Activated CD4-positive, alpha-beta T cell treated with anti-CD3 and anti-CD28 coated beads, Interleukin-2, amount 50 U/mL, for 4 hours (primary cell): ENCODE results near the gene AZGP1.
"Not testable (repeated sequence)": the region's sequence is repeated elsewhere in the genome, so short reads cannot be mapped to it uniquely, and the experiment has no call there.

ENCODE experiments used
- DNase-seq, 2 experiments: peaks; one replicate each; pipeline ENCODE4 v3.0.0-alpha.2; 2020

AZGP1 gene

DNA sequence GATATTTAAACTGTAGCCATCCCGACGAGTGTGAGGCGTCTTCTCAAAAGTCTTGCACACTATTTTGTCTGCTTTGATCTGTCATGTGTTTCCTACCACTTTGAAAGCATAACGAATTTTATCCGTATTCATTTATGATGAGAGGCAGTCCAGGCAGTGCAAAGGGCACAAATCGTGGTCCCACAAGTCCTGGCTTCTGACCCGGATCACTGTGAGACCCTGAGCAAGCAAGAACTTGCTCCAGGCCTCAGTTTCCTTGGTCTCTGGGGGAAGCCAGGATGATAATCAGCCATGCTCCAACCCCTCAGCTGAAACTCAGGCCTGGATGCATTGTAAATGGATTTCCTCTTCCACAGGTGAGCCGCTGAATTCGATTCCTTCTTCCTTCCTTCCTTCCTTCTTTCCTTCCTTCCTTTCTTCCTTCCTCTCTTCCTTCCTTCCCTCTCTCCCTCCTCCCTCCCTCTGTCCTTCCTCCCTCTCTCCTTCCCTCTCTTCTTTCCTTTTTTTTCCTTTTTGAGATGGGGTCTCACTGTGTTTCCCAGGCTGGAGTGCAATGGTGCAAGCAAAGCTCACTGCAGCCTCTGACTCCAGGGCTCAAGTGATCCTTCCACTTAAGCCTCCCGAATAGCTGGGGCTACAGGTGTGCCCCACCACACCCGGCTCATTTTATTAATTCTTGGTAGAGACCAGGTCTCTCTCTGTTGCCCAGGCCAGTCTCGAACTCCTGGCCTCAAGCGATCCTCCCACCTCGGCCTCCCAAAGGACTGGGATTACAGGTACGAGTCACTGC, 21.1 kb upstream of the AZGP1 start:
- DNase-seq: no peak

DNA sequence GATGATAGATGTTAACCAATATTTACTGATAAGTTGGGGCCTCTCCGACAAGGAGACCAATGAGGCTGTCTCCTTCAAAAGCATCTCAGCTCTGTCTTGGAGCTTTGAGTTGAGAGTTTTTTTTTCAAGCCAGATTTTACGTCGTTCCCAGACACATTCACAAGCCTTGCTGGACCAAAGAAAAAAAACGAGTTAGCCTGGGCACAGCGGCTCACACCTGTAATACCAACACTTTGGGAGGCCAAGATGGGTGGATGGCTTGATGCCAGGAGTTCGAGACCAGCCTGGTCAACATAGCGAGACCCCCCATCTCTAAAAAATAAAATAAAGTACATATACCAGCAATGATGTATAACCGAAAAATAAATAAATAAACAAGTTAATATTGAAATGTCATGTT, 19.0 kb upstream of the AZGP1 start:
- DNase-seq: no peak

DNA sequence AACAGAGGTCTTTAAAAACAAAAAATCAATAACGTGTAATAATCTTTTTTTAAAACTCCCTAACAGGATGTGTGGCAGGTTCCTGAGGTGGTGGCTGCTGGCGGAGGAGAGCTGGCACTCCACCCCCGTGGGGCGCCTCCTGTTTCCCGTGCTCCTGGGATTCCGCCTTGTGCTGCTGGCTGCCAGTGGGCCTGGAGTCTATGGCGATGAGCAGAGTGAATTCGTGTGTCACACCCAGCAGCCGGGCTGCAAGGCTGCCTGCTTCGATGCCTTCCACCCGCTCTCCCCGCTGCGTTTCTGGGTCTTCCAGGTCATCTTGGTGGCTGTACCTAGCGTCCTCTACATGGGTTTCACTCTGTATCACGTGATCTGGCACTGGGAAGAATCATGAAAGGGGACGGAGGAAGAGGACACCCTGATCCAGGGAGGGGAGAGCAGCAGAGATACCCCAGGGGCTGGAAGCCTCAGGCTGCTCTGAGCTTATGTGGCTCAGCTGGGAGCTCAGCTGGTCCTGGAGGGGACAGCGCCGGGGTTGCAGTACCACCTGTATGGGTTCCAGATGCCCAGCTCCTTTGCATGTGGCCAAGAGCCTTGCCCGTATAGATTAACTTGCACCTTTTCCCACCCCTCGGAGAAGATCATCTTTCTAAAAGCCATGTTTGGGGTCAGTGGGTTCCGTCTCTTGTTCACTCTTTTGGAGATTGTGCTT, 16.7 kb upstream of the AZGP1 start:
- no peak for DNase-seq

DNA sequence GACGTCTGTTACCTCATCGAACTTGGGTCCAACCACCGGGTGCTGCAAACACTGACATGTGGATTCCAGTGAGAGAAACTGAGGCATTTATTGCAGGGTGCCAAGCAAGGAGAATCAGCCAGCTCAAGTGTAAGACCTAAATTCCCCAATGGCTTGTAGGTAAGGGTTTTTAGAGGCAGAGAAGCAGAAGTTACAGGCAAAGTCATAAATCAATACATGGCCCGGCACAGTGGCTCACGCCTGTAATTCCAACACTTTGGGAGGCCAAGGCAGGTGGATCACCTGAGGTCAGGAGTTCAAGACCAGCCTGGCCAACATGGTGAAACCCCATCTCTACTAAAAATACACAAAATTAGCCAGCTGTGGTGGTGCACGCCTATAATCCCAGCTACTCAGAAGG, 15.7 kb upstream of the AZGP1 start:
- not testable (repeated sequence) for DNase-seq

DNA sequence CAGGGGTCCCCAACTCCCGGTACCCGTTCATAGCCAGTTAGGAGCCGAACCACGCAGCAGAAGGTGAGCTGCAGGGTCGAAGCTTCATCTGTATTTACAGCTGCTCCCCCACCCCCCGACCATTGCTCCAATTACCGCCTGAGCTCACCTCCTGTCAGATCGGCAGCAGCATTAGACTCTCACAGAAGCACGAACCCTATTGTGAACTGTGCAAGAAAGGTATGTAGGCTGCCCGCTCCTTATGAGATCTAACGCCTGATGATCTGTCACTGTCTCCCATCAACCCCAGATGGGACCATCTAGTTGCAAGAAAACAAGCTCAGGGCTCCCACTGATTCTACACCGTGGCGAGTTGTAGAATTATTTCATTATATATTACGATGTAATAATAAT, 14.6 kb upstream of the AZGP1 start:
- no peak for DNase-seq

DNA sequence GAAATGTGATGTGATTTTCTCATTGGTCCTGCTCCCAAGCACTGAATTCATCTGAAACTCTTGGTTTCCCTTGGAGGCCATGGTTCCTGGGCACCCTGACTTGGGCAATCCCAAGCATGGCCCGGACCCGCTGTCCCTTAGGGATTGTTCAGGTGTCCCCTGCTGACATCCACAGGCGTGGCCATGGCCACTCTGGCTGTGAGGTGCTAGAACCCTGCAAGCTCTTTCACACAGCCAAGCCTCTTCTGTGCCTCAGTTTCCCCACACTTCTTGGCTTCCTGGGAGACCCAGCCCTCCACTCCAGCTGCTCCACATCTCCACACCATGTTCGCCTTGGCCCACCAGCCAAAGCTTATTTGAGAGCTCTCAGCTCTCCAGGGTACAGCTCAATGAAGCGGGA, 12.0 kb upstream of the AZGP1 start:
- DNase-seq: no peak

DNA sequence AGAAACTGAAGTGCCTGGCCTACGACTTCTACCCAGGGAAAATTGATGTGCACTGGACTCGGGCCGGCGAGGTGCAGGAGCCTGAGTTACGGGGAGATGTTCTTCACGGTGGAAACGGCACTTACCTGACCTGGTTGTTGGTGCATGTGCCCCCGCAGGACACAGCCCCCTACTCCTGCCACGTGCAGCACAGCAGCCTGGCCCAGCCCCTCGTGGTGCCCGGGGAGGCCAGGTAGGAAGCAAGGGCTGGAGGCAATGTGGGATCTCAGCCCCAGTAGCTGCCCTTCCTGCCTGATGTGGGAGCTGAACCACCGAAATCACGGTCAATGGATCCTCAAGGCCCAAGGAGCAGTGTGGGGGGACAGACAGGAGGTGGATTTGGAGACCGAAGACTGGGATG, 11.5 kb upstream of the AZGP1 start:
- DNase-seq: not testable (repeated sequence)

DNA sequence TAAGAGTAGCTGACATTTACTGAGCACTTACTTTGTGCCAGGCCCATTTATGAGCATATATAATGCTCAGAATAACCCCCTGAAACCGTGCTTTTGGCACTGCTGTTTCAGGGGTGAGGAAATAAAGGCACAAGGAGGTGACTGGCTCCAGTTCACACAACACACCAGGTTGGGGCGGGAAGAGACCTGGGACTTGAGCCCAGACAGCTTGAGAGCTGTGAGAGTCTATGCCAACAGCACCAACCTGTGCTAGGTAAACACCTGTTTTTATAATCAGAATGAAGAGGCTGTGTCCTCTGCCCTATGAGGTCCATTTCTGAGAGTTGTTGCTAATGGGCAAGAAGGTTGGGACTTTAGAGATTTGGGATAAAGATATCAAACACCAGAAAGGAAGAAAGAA, 8.8 kb upstream of the AZGP1 start:
- DNase-seq: no peak

DNA sequence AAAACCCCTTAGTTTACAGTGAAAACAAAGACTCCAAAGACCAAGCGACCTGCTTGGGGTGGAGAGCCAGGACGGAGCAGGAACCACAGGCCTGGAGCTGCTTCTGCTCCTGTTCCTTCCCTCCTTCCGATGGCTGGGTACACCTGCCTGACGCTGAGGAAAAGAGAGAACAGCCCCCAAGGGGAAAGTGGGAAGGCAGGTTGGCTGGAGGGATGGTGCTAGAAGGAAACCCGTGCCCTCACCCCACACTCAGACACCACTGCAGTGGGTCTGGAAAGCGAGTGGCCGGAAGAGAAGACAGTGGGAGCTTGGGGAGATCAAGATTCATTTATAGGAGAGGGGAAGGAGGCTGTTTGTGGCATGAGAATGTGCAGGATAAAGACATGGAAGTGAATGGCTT, 5.2 kb upstream of the AZGP1 start:
- not testable (repeated sequence) for DNase-seq

DNA sequence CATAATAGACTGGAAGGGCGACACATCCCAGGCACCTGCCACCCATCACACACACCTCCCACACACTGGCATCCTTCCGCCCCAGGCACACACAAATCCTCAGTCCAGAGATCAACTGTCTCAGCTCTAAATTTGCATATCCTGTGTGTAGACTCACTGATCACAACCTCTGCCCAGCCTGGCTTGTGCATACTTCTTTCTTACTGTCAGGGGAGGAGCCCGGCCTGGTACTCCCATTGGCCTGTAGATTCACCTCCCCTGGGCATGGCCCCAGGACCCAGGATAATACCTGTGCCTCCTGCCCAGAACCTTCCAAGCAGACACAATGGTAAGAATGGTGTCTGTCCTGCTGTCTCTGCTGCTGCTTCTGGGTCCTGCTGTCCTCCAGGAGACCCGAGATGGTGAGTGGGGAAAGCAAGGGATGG, 4.6 kb upstream of the AZGP1 start:
- DNase-seq: not testable (repeated sequence)

DNA sequence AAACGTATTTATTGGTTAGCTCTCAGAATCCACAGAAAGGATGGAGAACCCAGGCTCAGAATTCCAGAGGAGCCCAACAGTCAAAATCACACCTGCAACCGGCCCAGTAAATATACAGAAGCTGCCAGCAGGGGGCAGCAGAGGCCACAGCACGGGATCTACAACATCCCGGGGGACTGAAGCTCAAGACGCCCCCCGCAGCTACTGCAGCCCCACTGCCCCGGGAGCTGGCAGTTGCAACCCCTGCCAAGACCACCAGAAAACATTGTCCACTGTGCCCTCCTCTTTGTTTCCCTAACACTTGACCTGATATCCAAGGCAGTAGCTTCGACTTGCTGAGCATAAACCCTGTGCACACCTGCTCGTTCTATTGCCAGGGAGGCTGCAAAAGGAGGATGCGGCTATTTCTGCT, 4.0 kb upstream of the AZGP1 start:
- DNase-seq: peak; percentile 59 to 66

DNA sequence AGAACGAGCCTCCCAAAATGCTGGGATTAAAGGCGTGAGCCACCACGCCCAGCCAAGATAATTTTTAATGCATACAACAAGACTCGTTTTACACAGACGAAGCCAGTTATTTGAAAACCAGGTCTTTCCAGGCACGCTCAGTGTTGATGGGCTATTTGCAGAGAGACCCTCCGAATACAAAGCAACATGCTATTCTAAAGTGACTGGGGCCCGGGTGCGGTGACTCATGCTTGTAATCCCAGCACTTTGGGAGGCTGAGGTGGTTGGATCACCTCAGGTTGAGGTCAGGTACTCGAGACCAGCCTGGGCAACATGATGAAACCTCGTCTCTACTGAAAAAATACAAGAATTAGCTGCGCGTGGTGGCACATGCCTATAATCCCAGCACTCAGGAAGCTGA, 795 bp upstream of the AZGP1 start:
- no peak for DNase-seq

DNA sequence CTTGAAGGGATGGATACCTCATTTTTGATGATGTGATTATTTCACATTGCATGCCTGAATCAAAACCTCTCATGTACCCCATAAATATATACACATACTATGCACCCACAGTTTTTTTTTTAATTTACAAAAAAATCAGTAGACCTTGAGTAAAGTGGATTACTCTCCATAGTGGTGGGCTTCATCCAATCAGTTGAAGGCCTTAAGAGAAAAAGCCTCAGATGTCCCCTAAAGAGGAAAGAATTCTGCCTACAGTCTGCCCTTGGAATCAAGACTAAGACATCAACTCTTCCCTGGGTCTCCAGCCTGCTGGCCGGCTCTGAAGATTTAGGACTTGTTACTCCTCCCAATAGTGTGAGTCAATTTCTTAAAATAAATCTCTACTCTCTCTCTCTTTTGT, 1.1 kb downstream of the AZGP1 start:
- DNase-seq: no peak

DNA sequence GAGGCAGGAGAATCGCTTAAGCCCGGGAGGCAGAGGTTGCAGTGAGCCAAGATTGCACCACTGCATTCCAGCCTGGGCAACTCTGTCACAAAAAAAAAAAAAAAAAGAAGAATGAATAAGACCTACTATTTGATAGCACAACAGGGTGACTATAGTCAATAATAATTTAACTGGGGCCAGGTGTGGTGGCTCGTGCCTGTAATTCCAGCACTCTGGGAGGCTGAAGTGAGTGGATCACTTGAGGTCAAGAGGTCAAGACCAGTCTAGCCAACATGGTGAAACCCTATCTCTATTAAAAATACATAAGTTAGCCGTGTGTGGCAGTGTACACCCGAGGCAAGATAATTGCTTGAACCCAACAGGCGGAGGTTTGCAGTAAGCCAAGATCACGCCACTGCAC, 2.0 kb downstream of the AZGP1 start:
- not testable (repeated sequence) for DNase-seq

DNA sequence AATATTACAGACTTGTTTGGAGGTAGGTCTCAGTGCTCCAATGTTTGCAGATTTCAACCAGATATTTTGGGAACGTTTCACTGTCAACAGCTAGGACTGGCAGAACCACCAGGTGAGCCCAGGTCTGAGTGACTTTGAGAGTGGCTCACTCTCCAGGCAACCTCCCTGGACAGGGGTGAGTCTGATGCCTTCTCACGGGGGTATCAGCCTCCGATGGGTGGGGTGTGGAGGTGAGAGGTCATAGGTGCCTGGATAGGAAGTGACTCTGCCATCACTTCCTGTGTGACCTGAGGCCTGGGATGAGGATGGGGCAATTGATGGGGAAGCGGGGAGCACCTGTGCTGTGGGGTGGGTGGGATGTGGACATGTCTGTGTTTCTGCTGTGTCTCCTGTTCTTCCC, 4.6 kb downstream of the AZGP1 start:
- no peak for DNase-seq

DNA sequence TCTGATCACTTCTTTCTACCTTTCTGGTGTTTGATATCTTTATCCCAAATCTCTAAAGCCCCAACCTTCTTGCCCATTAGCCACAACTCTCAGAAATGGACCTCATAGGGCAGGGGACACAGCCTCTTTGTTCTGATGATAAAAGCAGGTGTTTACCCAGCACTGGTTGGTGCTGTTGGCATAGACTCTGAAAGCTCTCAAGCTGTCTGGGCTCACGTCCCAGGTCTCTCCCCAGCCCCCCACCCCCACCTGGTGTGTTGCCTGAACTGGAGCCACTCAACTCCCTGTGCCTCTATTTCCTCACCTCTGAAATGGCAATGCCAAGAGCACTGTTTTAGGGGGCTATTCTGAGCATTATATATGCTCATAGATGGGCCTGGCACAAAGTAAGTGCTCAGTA, 6.0 kb downstream of the AZGP1 start:
- DNase-seq: not testable (repeated sequence)

DNA sequence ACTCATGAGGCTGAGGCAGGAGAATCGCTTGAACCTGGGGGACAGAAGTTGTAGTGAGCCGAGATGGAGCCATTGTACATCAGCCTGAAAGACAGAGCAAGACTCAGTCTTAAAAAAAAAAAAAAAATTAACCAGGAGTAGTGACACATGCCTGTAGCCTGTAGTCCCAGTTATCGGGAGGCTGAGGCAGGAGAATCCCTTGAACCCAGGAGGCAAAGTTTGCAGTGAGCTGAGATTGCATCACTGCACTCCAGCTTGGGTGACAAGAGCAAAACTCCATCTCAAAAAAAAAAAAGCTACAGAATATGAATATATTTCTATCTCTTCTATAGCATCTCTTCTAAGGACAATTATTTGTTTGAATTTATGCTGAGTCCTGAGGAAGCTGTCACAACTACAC, 6.5 kb downstream of the AZGP1 start:
- DNase-seq: no peak

DNA sequence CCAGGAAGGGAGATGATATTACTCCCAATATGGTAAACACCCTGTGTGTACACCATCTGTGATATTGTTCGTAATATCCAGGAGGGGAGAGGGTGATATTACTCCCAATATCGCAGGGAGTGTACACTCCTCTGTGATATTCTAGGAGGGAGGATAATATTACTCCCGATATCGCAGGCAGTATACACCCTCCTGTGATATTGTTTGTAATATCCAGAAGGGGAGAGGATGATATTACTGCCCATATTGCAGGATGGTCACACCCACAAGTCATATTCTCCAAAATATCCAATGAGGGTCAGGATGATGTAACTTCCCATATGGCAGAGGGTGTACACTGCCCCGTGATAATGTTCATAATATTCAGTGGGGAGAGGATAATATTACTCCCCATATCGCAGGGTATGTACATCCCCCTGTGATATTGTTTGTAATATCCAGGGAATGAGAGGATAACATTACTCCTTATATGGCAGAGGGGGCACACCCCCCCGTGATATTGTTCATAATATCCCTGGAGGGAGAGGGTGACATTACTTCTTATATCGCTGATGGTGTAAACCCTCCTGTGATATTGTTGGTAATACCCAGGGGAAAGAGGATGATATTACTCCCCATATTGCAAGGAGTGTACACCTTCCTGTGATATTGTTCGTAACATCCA, 17.1 kb downstream of the AZGP1 start:
- no peak for DNase-seq

DNA sequence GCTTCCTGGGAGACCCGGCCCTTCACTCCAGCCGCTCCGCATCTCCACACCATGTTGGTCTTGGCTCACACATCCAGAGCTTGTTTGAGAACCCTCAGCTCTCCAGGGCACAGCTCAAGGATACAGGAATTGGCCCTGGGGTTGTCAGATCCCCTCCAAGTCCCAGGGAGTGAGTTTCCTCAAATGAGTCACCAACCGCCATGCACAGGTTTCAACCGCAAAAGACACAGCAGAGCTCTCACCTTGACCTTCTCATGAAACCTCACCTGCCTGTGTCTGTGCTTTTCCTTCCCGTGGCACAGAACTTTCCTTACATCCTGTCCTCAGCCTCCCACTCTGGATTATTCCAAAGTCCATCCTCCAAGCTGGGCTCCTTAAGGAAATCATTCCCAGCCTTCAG, 20.6 kb downstream of the AZGP1 start:
- DNase-seq: no peak

DNA sequence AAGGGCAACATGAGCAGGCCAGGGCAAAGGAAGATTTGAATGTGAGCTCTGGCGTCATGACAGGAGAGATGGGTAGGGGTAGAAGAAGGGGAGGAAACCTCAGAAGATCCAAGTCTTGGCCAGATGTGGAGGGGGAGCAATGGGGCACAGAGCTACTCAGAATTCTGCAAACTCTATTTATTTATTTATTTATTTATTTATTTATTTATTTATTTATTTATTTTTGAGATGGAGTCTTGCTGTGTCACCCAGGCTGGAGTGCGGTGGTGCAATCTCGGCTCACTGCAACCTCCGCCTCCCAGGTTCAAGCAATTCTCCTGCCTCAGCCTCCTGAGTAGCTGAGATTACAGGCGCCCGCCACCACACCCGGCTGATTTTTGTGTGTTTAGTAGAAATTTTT, 21.2 kb downstream of the AZGP1 start:
- DNase-seq: not testable (repeated sequence)

DNA sequence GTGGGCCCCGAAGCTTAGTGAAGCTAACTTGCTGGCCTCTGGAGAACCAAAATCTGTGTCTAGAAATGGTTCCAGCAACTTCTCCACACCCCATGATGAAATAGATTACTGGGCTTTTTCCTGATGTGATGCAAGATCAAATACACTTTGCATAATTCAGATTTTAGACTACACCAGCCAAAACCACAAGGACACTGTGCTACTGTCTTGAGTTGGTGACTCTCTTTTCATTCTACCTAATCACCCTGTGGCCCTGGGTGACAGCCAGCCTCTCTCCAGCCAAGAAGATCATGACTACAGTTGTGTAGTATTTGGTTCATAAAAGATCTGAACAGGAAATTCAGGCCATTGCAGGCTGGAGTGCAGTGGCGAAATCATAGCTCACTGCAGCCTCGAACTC, 22.2 kb downstream of the AZGP1 start:
- DNase-seq: no peak

DNA sequence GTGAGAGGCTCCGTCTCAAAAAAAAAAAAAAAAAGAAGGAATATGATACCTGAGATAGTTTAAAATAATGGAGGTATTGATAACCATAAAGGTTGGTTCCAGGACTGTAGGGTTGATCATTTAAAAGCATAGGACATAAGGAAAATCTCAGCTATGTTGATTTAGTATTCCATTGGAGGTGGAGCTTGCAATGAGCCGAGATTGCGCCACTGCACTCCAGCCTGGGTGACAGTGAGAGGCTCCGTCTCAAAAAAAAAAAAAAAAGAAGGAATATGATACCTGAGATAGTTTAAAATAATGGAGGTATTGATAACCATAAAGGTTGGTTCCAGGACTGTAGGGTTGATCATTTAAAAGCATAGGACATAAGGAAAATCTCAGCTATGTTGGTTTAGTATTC, 23.2 kb downstream of the AZGP1 start:
- DNase-seq: not testable (repeated sequence)

DNA sequence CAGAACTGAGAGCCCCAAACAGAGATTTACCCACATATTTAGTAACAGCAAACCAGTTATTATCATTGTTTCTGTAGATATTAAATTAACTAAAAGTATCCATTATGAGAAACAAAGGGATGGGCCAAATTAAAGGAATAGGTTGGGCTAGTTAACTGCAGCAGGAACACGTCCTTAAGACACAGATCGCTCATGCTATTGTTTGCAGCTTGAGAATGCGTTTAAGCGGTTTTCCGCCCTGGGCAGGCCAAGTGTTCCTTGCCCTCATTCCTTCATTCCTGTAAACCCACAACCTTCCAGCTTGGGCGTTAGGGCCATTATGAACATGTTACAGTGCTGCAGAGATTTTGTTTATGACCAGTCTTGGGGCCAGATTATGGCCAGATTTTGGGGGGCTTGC, 25.0 kb downstream of the AZGP1 start:
- not testable (repeated sequence) for DNase-seq

DNA sequence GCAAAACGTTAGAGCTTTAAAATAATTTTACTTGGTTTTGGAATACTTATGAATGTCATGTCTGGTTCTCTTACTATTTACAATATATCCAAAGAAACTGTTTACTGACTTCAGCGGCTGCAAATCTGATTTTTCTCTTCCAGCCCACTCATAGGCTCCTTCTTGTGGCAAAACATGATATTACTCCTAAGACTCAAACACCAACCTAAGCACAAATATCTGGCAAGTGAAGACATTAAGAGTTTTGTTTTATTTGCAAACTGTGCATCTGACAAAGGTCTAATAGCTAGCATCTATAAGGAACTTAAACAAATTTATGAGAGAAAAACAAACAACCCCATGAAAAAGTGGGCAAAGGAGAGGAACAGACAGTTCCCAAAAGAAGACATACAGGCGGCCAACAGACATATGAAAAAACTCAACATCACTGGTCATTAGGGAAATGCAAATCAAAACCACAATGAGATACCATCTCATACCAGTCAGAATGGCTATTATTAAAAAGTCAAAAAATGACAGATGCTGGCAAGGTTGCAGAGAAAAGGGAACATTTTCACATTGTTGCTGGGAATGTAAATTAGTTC, 26.1 kb downstream of the AZGP1 start:
- DNase-seq: no peak
